Activated CD8-positive, alpha-beta memory T cell treated with anti-CD3 and anti-CD28 coated beads, Interleukin-2, amount 10 ng/mL, durations not matched to agents 7 days and 5 days (primary cell): ENCODE results near the gene DCAF6. TPM values are rescaled to one million over a fixed set of nuclear protein-coding genes. Genes with fewer than 3 reads are reported as not detected.

Experiments used
- microRNA-seq: library from miRNA; unstranded; fragments of <30 nt; microRNA quantifications from one replicate; pipeline ENCODE4 v1.2.0, GENCODE V29; 2022
- total RNA-seq, 2 experiments: library from RNA; stranded (reverse); gene quantifications; one replicate each; pipeline ENCODE4 v1.2.3, GENCODE V29; 2021

The DCAF6 gene
- total RNA-seq, 2 experiments from 2014 or later = 27.5 to 31.1 TPM

Small RNA genes within 50 kb of the gene (microRNA-seq; reads per million reads assigned to microRNA genes)
- gene MIR1255B2 = not detected

Other genes starting within 250 kb of the DCAF6 start
- gene MPZL1, start 214.7 kb upstream of the DCAF6 start, total RNA-seq = 10 to 100 TPM; 12.4 to 14.2 TPM
- gene ADCY10, start 22.5 kb upstream of the DCAF6 start, total RNA-seq = under 1 TPM; 0.07 to 0.32 TPM
- gene MPC2, start 389 bp downstream of the DCAF6 start, total RNA-seq = 10 to 100 TPM; 59.3 to 64.0 TPM
- under 1 TPM; 0.37 to 0.44 TPM for gene GPR161, start 200.2 kb downstream of the DCAF6 start, total RNA-seq
- 10 to 100 TPM; 41.4 to 52.1 TPM for gene TIPRL, start 242.3 kb downstream of the DCAF6 start, total RNA-seq